Measurements from ENCODE around the gene MYORG.
A peak's percentile ranks its signal among the peaks of the same experiment; 100 is the strongest.

Gene MYORG

DNA sequence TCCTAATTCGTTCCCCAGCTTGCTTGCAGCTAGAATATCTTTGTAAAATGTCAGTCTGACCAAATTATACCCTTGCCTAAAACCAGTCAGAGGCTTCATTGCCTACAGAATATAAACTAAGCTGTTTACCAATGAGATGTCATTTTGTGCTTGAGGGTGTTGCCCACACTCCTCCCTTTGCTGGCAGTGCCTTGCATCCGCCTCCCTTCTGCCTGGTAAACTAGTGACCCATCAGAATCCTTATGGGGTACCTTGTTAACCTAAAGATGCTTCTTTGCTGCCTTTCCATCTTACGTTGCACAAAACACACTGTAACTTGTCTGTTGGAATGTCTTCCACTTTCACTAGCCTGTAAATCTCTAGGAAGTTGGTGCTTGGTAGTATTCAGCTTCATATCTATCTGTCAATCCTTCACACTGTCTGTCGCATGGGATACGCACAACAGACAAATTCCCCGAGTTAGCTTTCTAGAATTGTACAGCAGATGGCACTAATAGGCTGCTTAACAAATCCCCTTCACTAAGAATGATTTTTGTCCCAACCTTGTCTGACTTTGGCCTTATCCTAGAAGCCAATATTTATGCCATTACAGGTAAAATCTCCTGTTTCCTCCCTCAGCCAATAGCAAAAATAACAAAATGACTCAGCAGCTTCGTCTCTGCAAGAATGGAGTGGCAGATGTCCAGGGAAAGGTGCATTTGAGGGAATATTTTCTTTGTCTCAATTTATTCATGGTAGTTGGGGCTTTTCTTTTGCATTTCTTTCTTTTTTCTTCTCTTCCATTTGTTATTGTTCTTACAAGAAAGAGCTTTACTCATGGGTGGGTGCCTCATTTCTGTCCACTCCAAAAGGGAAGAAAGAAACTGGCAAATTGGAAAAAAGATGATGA, 44.4 kb downstream of the MYORG start:
- DNase-seq, result peak; percentile 32 to 47

DNA sequence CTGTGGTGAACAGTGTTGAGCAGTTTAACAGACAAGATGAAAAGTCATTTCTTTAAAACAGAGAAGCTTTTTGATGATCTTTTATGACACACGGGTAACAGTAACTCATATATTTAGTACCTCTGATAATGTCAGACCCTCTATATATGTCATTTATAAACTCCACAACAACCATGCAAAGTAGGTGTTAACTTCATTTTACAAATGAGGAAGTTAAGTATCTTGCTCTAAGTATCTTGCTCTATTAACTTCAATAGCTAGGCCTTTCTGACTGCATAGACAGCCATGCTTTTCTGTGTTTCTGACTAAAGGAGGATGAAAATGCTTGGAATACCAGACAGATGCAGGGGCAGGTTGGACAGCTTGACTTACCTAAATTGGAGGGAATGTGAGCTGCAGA, 45.5 kb downstream of the MYORG start:
- no peak for DNase-seq

DNA sequence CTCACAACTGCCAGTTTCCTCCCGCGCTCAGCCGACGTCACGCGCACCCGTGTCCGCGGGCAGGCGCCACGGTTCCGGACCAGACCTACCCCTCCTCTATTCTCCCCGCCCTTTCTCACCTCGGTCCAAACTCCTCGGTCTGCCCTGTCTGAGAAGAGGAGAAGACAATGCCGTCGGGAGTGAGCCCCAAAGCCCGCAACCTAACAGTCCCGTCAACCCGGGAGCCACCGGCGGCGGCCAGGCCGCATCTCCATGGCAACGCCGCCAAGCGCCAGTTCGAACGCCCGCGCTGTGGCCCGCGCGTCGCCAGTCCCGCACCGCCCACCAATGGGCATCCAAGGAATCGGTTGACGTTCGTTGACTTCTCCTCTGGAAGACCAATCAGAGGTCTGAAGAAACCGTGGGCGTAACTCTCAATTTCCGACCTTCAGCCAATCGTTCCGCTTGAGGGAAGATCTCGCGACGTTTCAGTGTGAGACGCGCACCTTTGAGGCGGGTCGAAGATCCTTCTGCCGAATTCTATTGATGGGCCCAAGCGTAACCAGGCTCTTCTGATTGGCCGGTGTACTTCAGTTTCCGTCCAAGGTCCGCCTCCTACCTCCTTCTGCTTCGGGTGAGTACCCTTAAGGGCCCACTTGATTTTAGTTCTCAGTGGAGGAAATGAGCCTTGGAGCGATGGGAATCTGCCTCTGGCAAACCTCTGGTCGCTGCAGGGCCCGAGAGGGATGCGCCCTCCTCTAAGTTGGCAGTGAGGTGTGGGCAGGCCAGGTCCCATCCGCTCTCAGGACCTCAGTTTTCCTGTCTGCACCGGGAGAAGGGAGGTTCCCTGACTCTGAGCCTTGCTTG, 47.5 kb downstream of the MYORG start, which contains the start of the genes KIF24 and NUDT2:
KIF24 (minus strand) TSS at position 282 of the 846 bp plus-strand sequence. CDS start 17,922 bp downstream, outside the sequence.
NUDT2 (plus strand) TSS at position 583 of the 846 bp plus-strand sequence. CDS start 9,471 bp downstream, outside the sequence.
- DNase-seq, result peak; percentile 100

DNA sequence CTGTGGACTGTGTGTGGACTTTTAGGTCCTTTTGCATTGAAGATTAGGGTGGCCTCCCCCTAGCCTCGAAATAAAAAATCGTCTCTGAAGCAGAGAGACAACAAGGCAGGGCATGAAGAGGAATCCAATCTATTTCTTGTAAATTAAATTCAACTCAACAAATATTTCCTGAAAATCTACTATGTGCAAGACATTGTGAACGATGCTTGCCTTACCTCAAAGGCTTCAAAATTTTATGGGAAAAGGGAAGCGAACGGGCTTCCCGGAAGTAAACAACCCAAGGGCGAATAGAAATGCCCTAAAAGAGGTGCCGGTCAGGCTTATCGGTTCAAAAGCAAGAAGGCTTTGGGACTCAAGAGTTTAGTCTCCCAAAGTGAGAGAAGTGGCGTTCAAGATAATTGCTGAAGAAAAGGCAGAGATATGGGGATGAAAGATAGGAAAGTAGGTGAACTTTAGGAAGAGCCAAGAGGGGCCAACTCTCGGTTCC, 48.2 kb downstream of the MYORG start:
- peak; percentile 56 to 59 for DNase-seq

DNA sequence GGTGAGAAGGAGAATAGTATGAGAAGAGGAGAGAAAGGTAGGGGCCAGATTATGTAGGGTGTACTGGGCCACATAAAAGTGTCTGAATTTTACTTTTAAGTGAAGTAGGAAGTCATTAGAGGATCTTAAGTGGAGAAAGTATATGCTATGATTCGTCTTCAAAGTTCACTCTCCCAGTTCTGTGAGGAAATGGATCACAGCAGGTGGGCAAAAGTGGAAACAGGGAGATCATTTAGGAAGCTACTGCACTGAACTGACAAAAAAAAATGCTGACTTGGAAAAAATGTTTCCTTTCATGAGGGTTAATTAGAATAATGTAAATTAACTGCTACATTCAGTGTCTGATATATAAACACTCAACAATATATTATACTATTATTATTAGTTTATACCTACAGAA, 50.0 kb downstream of the MYORG start:
- DNase-seq, result no peak

- DNase-seq, result no peak
These were observed 53.7 kb downstream of the MYORG start for GRCh38 chr9:34322899-34323591.

DNA sequence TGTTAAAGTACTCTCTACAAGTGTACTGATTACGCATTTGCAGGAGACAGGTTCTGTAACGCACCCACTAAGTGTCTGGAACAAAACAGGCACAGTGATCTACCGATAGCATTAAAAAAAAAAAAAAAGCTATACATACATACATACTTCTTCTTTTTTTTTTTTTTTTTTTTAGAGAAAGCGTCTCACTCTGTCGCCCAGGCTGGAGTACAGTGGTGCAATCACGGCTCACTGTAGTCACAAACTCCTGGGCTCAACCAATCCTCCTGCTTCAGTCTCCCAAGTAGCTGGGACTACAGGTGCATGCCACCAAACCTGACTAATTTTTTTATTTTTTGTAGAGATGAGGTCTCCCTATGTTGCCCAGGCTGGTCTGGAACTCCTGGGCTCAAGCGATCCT, 55.2 kb downstream of the MYORG start:
- peak in 1 of 2 donors; percentile 25 for DNase-seq

DNA sequence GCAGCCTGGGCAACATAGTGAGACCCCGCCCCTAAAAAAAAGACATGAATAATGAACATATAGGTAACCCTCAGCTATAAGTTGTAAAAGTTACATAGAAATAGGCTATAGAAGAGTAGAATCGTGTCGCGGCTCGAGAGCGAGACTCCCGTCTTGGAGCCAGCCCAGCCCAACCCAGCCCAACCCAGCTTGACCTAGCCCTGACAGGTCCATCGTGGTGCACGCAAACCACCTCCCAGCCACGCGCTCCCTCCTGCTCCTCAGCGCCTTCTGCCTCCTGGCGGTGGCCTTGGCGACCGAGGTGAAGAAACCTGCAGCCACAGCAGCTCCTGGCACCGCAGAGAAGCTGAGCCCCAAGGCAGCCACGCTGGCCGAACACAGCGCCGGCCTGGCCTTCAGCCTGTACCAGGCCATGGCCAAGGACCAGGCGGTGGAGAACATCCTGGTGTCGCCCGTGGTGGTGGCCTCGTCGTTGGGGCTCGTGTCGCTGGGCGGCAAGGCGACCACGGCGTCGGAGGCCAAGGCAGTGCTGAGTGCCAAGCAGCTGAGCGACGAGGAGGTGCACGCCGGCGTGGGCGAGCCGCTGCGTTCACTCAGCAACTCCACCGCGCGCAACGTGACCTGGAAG, 58.4 kb downstream of the MYORG start:
- DNase-seq, result no peak

- DNase-seq, result no peak
These were observed 59.3 kb downstream of the MYORG start for GRCh38 chr9:34317436-34317835.

All from inflammatory macrophage (primary cell).